Endothelial cell of umbilical vein (primary cell): ENCODE measurements around the gene CDK7.

Experiments used
- MYC ChIP-seq: IDR thresholded peaks from one replicate; pipeline ENCODE4 v1.6.1; 2011; ENCODE audit warnings: mild to moderate bottlenecking, low read depth, low read length
- POLR2A ChIP-seq: IDR thresholded peaks from 2 replicates; pipeline ENCODE4 v1.6.1; 2012; ENCODE audit warnings: low read depth, mild to moderate bottlenecking, control low read depth, low read length
- TF ChIP-seq, protein P1 (sequence below), 2 donors: IDR thresholded peaks; 1 replicate in 1 of 2; 2 replicates in 1 of 2; pipeline ENCODE4 v1.5.1; 2011; ENCODE audit warnings: low read length in 2 of 2, mild to moderate bottlenecking in 2 of 2, moderate library complexity in 2 of 2, control low read depth in 1 of 2, inconsistent platforms in 1 of 2, low read depth in 1 of 2; ENCODE audit not compliant: insufficient read depth in 1 of 2; ENCODE audit errors: extremely low read depth in 1 of 2

DNA sequence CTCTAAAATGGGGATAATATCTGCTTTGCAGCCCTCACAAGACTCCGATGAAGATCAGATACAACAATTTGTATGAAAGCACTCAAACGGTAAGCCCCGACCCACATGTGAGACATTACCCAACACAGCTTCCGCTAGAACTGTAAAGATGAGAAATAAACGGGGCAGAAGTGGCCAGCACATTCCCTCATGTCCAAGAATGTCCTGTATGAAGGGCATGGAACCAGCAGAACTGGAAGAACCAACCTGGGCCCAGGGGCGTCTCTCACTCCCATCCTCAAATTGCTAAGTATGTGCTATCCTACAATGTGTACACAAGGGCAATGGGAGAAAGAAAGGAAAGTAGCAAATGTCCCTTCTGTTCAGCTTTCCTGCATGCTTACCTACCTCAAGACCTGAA lies 64.9 kb downstream of the CDK7 start:
- TF ChIP-seq, protein P1, sequence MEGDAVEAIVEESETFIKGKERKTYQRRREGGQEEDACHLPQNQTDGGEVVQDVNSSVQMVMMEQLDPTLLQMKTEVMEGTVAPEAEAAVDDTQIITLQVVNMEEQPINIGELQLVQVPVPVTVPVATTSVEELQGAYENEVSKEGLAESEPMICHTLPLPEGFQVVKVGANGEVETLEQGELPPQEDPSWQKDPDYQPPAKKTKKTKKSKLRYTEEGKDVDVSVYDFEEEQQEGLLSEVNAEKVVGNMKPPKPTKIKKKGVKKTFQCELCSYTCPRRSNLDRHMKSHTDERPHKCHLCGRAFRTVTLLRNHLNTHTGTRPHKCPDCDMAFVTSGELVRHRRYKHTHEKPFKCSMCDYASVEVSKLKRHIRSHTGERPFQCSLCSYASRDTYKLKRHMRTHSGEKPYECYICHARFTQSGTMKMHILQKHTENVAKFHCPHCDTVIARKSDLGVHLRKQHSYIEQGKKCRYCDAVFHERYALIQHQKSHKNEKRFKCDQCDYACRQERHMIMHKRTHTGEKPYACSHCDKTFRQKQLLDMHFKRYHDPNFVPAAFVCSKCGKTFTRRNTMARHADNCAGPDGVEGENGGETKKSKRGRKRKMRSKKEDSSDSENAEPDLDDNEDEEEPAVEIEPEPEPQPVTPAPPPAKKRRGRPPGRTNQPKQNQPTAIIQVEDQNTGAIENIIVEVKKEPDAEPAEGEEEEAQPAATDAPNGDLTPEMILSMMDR (IDR thresholded peaks at IDR 0.05; ENCODE audit: extremely low read depth in 1 of 2, insufficient read depth in 1 of 2, low read depth in 1 of 2, low read length in 2 of 2): no peak
- no peak for TF ChIP-seq POLR2A
- no peak for TF ChIP-seq MYC
